Right forelimb (tissue), 1 donor: ENCODE measurements around the gene DPY19L3.
"Not testable (repeated sequence)": the region's sequence is repeated elsewhere in the genome, so short reads cannot be mapped to it uniquely, and the experiment has no call there.

Source experiments
- DNase-seq: peaks from one replicate; pipeline ENCODE4 v3.0.0-alpha.2; 2018

Gene DPY19L3

GRCh38 chr19:32448026-32448425 lies 42.5 kb downstream of the DPY19L3 start:
- no peak for DNase-seq

DNA sequence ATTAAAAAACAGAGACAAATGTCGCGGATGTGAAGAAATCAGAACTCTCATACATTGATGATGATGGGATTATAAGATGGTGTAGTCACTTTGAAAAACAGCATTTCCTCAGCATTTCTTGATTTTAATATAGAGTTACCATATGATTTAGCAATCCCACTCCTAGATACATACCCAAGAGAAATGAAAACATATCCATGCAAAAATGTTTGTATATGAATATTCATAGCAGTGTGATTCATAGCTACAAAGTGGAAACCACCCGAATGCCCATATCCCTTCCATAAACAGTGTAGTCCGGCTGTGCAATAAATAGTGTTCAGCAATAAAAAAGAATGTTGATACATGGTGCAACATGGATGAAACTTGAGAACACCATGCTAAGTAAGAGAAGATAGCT lies 44.6 kb downstream of the DPY19L3 start:
- no peak for DNase-seq

- DNase-seq: no peak
Measured at GRCh38 chr19:32453736-32454135, 48.2 kb downstream of the DPY19L3 start.

DNA sequence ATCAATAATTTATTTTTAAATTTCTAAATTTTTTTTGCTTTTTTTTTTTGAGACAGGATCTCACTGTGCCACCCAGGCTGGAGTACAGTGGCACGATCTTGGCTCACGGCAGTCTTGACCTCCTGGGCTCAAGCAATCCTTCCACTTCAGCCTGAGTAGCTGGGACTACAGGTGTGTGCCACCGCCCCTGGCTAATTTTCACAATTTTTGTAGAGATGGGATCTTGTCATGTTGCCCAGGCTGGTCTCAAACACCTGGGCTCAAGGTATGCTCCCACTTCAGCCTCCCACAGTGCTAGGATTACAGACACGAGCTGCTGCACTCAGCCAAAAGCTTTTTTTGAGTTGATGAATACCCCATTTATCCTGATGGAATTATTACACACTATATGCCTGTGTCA lies 50.8 kb downstream of the DPY19L3 start:
- DNase-seq: no peak

GRCh38 chr19:32457571-32458158 lies 52.1 kb downstream of the DPY19L3 start:
- DNase-seq: no peak

- no peak for DNase-seq
Measured at GRCh38 chr19:32458500-32459123, 53.0 kb downstream of the DPY19L3 start.

DNA sequence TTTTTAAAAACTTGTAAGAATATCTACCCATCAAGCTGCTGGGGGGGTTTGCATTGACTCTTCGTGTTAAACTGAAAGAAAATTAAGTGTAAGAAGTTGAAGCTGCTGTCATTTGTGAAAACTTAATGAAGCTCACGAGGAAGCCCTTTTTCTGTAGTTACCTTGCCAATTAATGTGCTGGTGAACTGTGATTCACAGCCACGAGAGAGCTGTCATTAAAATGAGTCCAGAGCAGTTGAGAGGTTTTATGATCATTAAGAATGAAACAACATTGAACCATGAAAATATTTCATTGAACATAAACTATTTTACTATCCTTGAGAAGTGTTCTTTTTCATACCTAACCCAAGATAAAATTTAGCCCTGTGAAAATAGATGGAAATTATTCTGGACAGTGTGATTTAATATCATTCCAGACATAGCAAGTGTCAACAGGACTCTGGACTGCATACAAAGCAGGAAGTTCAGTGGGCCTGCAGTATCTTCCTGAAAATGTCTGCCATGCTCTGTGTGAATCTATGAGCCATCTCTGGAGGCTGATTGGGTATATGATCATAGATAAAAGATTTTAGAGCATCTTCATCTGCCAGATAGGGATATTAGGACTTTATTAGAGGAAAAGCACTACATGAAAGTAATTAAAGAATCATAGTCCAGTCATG lies 53.8 kb downstream of the DPY19L3 start:
- no peak for DNase-seq

- DNase-seq: no peak
Measured at GRCh38 chr19:32460476-32460875, 54.9 kb downstream of the DPY19L3 start.

GRCh38 chr19:32464279-32464678 lies 58.7 kb downstream of the DPY19L3 start:
- DNase-seq: no peak

DNA sequence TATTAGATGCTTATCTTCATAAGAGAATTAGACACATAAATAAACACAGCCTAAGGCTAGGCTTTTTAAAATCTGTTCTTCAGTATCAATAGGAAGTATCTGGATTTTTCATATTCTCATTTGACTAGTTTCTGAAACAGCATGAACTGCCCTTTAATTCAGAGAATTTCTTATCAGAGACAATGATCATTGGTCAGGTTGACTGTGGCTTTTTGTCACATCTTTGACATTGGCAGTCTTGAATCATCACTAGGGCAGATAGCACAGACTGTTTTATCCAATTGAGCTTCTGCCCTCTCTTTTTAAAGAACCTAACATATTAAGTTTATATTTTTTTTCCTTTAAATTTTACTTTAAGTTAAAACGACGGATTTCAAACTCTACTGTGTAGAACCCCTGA lies 59.6 kb downstream of the DPY19L3 start:
- DNase-seq: no peak

GRCh38 chr19:32469795-32470194 lies 64.2 kb downstream of the DPY19L3 start:
- no peak for DNase-seq

GRCh38 chr19:32471095-32471494 lies 65.5 kb downstream of the DPY19L3 start:
- DNase-seq: no peak

DNA sequence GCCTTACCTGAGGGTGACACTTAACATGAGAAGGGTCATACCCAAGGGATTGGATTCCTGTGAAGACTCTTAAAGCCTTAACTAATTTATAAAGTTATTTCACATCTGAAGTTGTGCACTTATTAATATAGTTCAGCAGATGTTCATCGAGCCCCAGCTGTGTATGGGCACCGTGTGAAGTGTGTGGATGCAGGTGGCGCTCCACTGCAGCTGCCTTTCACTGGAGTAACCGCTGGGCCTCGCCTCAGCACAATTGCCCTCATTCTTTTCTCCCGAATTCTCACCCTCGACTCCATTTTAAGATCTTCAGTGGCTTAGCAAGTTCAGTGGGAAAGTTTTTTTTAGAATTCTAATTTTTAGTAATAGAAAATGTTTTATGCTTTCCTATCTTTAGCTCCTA lies 66.2 kb downstream of the DPY19L3 start:
- no peak for DNase-seq

DNA sequence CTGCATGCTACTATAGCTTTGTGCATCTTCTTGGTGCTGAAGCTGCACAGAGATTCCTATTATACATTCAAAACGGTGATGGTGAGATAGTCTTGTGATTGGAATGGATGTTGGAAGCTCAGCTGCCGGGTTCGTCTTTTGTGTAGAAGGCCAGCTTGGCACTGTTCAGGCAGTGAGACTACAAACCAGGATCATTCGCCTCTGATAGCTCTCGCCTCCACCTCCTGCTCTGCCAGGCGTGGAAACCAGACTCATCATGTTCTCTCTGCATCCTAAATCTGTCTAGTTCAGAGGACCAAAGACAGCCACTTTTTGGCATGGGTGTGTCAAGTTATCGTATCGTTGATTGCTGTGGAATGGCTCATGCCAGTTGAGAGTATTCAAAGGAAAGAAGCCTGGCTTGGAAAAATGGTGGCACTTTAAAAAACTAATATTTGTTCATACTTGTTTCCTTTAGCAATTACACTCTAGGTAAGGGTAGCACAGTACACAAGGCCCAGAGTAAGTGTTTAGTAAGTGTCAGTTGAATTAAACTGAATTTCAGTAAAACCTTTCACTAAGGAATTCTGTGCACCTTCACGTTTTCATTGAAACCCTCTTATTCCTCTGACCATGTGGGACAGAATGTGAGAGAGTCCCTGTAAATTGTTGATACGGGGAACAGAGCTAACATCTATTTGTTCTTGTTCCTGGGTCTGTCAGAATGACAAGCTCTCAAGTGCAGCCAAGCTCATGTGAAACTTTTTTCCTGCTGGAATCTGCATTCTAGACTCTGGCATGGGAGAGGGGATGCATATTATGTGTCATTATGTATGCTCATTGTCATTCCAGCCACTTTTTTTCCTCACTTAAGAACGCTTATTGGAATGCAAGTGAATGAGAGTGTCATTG lies 69.8 kb downstream of the DPY19L3 start:
- no peak for DNase-seq

GRCh38 chr19:32476032-32476350 lies 70.4 kb downstream of the DPY19L3 start:
- no peak for DNase-seq

GRCh38 chr19:32480321-32480720 lies 74.8 kb downstream of the DPY19L3 start:
- DNase-seq: no peak

DNA sequence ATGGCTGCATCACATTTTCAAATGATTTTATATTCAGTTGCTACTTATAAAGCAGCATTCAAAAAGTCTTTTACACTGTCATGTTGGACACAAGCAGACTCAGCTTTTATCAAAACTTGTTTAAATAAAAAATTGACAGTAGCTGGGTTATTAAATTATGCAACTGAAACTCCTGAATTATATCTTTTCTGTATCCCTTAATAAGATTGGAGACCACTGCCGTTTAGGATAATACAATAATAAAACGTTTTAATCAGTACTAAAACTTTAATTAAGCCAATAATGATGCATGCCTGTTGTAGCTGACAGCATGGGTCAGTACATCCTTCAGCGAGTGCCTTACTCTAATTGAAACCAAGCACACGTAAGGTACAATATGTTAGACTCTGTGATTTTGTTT lies 78.0 kb downstream of the DPY19L3 start:
- DNase-seq: no peak

DNA sequence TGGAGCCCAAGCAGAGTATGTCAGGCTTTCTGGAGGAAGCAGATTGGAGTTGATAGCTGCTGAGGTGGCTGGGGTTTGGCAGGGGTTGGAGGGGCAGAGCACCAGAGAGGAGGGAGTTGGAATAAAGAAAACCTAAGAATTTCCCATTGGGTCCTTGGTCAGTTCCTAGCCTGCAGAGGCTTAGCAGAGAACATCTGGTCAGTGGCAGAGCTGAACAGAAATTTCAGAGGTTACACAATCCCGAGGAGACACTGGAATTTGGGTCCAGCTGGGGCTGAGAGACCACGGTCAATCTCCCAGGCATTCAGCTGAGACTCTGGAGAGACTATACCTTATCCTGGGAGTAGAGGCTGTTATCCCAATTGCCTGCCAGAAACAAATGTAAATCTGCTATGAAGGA lies 84.4 kb downstream of the DPY19L3 start:
- DNase-seq: no peak

DNA sequence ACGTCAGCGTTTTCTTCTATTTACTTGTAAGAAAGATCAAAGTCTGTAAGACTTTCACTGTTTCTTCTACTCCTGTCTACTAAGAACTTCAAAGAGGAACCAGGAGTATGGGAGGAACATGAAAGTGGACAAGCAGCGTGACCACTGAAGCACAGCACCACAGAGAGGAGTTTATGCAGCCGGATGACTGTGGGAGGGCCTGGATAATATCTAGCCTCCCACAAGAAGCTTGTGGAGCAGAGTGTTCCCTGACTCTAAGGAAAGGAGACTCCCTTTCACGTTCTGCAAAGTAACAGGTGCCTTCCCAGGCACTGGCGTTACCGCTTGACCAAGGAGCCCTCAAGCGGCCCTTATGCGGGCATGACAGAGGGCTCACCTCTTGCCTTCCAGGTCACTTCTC lies 91.8 kb downstream of the DPY19L3 start:
- no peak for DNase-seq

DNA sequence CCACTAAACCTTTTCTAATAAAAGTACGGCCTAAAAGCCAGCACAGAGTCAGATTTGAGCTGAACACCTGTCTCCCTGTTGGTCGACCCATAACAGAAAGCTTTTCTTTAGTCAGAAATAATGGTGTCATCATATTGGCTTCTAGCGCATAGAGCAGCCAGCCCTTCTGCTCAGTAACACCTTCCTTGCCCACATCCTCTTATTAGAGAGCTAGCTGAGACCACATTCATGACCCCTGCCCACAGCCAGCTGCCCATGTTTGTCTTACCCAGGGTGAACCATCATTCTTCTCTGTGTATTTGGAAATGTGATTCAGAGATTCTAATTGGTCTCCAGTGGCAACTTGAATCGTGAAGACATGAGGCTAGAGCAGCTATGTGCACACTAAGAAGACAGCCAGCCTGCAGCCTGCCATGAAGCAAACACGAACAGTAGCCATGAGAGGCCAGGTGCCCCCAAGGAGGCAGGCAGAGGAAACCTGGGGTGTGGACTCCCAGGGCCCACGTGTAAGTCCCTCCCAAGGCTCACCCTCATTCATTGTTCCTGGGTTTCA lies 93.2 kb downstream of the DPY19L3 start:
- DNase-seq: no peak

DNA sequence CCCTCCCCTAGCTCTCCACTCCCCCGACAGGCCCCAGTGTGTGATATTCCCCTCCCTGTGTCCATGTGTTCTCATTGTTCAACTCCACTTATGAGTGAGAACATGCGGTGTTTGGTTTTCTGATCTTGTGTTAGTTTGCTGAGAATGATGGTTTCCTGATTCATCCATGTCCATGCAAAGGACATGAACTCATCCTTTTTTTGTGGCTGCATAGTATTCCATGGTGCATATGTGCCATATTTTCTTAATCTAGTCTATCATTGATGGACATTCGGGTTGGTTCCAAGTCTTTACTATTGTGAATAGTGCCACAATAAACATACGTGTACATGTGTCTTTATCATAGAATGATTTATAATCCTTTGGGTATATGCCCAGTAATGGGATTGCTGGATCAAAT lies 106.9 kb downstream of the DPY19L3 start:
- DNase-seq: not testable (repeated sequence)

DNA sequence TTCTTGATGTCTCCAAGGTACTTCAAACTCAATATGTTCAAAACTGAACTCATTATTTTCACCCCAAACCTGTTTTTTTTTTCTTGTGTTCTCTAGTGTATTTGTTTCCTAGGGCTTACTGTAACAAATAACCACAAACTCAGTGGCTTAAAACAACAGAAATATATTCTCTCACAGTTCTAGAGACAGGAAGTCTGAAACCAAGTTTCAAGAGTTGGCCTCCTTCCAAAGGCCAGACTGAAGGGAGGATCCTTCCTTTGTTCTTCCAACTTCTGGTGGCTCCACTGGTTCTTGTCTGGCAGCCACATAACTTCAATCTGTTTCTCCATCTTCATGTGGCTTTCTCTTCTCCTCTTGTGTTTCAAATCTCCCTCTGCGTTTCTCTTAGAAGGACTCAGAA lies 113.5 kb downstream of the DPY19L3 start:
- no peak for DNase-seq

DNA sequence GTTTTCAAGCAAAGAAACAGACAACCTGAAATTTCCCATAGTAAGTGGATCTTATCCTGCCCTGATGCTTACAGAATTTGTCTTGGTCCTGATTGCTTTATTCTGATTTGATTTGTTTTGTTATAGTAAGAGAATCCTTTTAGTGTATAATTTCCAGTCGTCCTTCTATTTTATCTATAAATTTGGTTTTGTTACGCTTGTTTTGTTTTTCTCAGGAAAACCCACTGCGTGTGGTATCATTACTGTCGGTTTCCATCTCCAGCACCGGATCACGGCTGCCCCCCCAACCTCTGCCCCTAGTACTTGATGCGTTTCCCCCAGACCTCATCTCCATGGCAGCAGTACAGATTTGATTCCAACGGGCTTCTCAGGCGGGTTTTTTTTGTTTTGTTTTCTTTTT lies 117.4 kb downstream of the DPY19L3 start:
- DNase-seq: no peak
